Liver (tissue), 3 donors: ENCODE measurements around the gene SERPINA4.

Experiments used
- EGR1 ChIP-seq, 2 donors: IDR thresholded peaks; 2 replicates each; pipeline ENCODE4 v1.6.1; 2016 to 2018; ENCODE audit warnings: antibody characterized with exemption in 2 of 2, low read depth in 2 of 2
- FOXA1 ChIP-seq: IDR thresholded peaks from 2 replicates; pipeline ENCODE4 v1.6.1; 2016; ENCODE audit warnings: antibody characterized with exemption
- GABPA ChIP-seq, 2 donors: IDR thresholded peaks in 1 of 2; conservative IDR thresholded peaks in 1 of 2; 2 replicates each; pipeline ENCODE4 v1.6.1; 2016; ENCODE audit warnings: antibody characterized with exemption in 2 of 2, mild to moderate bottlenecking in 1 of 2, moderate library complexity in 1 of 2
- JUND ChIP-seq, 2 donors: IDR thresholded peaks; 2 replicates each; pipeline ENCODE4 v1.6.1; 2016; ENCODE audit warnings: antibody characterized with exemption in 2 of 2
- RAD21 ChIP-seq, 2 donors: IDR thresholded peaks; 2 replicates each; pipeline ENCODE4 v1.6.1; 2016; ENCODE audit warnings: antibody characterized with exemption in 2 of 2, mild to moderate bottlenecking in 2 of 2
- RXRA ChIP-seq, 2 donors: IDR thresholded peaks; 2 replicates each; pipeline ENCODE4 v1.6.1; 2017 to 2018; ENCODE audit warnings: antibody characterized with exemption in 2 of 2, mild to moderate bottlenecking in 1 of 2
- SP1 ChIP-seq: IDR thresholded peaks from 2 replicates; pipeline ENCODE4 v1.6.1; 2018; ENCODE audit warnings: antibody characterized with exemption, mild to moderate bottlenecking
- TAF1 ChIP-seq: conservative IDR thresholded peaks from 2 replicates; pipeline ENCODE4 v1.6.1; 2016; ENCODE audit warnings: antibody characterized with exemption, mild to moderate bottlenecking
- YY1 ChIP-seq: IDR thresholded peaks from 2 replicates; pipeline ENCODE4 v1.6.1; 2016; ENCODE audit warnings: antibody characterized with exemption, mild to moderate bottlenecking
- TF ChIP-seq, protein P1 (sequence below): fragments of 150-350 bp; IDR thresholded peaks from 2 replicates; pipeline ENCODE4 v1.5.1; 2017; ENCODE audit warnings: improper control_type of control experiment, low read depth, low read length; ENCODE audit not compliant: missing input control
- TF ChIP-seq, protein P2 (sequence below): IDR thresholded peaks from 2 replicates; pipeline ENCODE4 v1.6.1; 2016; ENCODE audit warnings: antibody characterized with exemption, mild to moderate bottlenecking
- TF ChIP-seq, protein P3 (sequence below): IDR thresholded peaks from 2 replicates; pipeline ENCODE4 v1.6.1; 2016; ENCODE audit warnings: antibody characterized with exemption
- TF ChIP-seq, protein P4 (sequence below): IDR thresholded peaks from 2 replicates; pipeline ENCODE4 v1.6.1; 2016; ENCODE audit warnings: antibody characterized with exemption
- donor health status: healthy.
- donor health status: healthy.

DNA sequence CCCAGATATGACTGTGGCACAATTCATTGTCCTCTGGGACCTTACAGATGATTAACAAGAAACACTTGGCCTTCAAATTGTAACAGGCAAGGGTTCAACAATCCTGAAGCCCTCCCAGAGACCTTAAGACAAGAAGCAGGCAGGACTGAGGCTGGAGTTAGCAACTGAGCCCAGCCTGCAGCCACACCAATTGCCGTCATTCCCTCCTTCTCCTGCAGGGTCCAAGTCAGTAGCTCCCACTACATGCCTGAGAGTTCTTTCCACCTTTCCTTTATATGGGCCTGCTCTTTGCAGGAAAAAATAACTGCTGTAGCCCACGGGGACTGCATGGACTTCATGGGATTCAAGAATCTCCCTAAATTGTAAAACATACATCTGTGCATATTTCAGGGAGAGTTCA lies 2.4 kb upstream of the SERPINA4 start:
- TF ChIP-seq, protein P1, sequence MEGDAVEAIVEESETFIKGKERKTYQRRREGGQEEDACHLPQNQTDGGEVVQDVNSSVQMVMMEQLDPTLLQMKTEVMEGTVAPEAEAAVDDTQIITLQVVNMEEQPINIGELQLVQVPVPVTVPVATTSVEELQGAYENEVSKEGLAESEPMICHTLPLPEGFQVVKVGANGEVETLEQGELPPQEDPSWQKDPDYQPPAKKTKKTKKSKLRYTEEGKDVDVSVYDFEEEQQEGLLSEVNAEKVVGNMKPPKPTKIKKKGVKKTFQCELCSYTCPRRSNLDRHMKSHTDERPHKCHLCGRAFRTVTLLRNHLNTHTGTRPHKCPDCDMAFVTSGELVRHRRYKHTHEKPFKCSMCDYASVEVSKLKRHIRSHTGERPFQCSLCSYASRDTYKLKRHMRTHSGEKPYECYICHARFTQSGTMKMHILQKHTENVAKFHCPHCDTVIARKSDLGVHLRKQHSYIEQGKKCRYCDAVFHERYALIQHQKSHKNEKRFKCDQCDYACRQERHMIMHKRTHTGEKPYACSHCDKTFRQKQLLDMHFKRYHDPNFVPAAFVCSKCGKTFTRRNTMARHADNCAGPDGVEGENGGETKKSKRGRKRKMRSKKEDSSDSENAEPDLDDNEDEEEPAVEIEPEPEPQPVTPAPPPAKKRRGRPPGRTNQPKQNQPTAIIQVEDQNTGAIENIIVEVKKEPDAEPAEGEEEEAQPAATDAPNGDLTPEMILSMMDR: no peak
- TF ChIP-seq TAF1 (no peak), JUND (IDR thresholded peaks at IDR 0.05) (no peak), SP1 (no peak), EGR1 (IDR thresholded peaks at IDR 0.05; ENCODE audit: low read depth in 2 of 2) (no peak), RXRA (IDR thresholded peaks at IDR 0.05) (no peak), YY1 (no peak), RAD21 (IDR thresholded peaks at IDR 0.05) (no peak), FOXA1 (no peak), GABPA (IDR thresholded peaks at IDR 0.05 in 1 of 2, conservative IDR thresholded peaks at IDR 0.05 in 1 of 2) (no peak)
- TF ChIP-seq, protein P2, sequence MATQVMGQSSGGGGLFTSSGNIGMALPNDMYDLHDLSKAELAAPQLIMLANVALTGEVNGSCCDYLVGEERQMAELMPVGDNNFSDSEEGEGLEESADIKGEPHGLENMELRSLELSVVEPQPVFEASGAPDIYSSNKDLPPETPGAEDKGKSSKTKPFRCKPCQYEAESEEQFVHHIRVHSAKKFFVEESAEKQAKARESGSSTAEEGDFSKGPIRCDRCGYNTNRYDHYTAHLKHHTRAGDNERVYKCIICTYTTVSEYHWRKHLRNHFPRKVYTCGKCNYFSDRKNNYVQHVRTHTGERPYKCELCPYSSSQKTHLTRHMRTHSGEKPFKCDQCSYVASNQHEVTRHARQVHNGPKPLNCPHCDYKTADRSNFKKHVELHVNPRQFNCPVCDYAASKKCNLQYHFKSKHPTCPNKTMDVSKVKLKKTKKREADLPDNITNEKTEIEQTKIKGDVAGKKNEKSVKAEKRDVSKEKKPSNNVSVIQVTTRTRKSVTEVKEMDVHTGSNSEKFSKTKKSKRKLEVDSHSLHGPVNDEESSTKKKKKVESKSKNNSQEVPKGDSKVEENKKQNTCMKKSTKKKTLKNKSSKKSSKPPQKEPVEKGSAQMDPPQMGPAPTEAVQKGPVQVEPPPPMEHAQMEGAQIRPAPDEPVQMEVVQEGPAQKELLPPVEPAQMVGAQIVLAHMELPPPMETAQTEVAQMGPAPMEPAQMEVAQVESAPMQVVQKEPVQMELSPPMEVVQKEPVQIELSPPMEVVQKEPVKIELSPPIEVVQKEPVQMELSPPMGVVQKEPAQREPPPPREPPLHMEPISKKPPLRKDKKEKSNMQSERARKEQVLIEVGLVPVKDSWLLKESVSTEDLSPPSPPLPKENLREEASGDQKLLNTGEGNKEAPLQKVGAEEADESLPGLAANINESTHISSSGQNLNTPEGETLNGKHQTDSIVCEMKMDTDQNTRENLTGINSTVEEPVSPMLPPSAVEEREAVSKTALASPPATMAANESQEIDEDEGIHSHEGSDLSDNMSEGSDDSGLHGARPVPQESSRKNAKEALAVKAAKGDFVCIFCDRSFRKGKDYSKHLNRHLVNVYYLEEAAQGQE: no peak
- TF ChIP-seq, protein P3, sequence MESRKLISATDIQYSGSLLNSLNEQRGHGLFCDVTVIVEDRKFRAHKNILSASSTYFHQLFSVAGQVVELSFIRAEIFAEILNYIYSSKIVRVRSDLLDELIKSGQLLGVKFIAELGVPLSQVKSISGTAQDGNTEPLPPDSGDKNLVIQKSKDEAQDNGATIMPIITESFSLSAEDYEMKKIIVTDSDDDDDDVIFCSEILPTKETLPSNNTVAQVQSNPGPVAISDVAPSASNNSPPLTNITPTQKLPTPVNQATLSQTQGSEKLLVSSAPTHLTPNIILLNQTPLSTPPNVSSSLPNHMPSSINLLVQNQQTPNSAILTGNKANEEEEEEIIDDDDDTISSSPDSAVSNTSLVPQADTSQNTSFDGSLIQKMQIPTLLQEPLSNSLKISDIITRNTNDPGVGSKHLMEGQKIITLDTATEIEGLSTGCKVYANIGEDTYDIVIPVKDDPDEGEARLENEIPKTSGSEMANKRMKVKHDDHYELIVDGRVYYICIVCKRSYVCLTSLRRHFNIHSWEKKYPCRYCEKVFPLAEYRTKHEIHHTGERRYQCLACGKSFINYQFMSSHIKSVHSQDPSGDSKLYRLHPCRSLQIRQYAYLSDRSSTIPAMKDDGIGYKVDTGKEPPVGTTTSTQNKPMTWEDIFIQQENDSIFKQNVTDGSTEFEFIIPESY: no peak
- TF ChIP-seq, protein P4, sequence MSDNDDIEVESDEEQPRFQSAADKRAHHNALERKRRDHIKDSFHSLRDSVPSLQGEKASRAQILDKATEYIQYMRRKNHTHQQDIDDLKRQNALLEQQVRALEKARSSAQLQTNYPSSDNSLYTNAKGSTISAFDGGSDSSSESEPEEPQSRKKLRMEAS: no peak
